Peyer's patch (tissue), 4 donors: ENCODE measurements around the gene DNASE1L3.

ENCODE experiments used
- POLR2A ChIP-seq, 2 donors: fragments of 450-650 bp; IDR thresholded peaks; one replicate each; pipeline ENCODE4 v1.5.1; 2017; ENCODE audit warnings: antibody characterized with exemption in 2 of 2, mild to moderate bottlenecking in 2 of 2, moderate library complexity in 2 of 2
- TF ChIP-seq, protein P1 (sequence below), 6 experiments: fragments of 450-650 bp in 4 of 6; fragments of 200-600 bp in 2 of 6; sonication (generic) in 1 of 6; IDR thresholded peaks; one replicate each; pipeline ENCODE4 v1.5.1; 2017 to 2019; ENCODE audit warnings: antibody characterized with exemption in 6 of 6, mild to moderate bottlenecking in 3 of 6, moderate library complexity in 1 of 6

DNA sequence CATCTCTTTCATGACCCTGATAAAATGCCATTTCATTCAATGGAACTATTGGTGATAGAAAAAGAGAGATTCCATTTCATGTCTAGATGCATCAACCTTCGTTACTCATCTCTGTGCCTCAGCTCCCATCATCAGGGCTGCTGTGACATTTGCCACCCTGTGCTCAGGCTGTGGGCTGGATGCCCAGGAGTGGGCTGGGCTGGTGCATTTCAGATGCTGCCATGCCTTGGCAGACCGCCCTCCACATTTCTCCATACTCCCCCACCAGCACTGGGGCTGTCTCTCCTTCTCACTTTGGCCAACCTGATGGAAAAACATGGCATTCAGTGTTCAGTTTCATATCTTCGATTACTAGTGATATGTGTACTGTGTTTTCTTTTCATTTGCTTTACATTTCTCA is 59.1 kb downstream of the DNASE1L3 start:
- TF ChIP-seq, protein P1, sequence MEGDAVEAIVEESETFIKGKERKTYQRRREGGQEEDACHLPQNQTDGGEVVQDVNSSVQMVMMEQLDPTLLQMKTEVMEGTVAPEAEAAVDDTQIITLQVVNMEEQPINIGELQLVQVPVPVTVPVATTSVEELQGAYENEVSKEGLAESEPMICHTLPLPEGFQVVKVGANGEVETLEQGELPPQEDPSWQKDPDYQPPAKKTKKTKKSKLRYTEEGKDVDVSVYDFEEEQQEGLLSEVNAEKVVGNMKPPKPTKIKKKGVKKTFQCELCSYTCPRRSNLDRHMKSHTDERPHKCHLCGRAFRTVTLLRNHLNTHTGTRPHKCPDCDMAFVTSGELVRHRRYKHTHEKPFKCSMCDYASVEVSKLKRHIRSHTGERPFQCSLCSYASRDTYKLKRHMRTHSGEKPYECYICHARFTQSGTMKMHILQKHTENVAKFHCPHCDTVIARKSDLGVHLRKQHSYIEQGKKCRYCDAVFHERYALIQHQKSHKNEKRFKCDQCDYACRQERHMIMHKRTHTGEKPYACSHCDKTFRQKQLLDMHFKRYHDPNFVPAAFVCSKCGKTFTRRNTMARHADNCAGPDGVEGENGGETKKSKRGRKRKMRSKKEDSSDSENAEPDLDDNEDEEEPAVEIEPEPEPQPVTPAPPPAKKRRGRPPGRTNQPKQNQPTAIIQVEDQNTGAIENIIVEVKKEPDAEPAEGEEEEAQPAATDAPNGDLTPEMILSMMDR (IDR thresholded peaks at IDR 0.05), result no peak
- no peak for TF ChIP-seq POLR2A (IDR thresholded peaks at IDR 0.05)
